Bone marrow (tissue), 2 donors: ENCODE results near the gene MAN2B2.

Experiments used
- DNase-seq, 2 donors: peaks; one replicate each; lab custom pipeline; 2025; lab: John Stamatoyannopoulos, UW

The MAN2B2 gene

DNA sequence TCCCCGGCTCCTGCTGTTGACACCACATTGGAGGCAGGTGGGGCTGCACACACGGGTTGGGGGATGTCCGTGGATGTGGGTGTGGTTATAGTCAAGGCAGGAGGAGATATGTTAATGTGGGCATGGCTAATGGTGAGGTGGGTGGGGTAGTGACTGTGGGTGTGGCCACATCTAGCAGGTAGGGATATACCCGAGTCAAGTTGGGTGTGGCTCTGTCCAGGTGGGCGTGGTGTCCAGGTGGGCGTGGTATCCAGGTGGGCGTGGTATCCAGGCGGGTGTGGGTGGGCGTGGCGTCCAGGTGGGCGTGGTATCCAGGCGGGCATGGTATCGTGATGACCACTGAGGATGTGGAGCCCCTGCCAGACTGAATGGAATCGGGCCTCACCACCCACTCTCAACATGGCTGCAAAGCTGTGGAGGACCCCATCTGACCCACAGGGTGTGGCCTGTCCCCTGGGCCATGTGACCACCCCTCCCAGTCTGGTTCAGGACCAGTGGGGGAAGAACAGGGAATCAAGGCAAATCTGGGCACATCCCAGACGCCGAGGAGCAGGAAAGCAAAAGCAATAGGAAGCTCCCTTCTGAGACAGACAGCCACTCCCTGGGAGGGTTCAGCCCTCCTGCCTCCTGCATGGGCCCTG is 21.0 kb downstream of the MAN2B2 start:
- no peak for DNase-seq

DNA sequence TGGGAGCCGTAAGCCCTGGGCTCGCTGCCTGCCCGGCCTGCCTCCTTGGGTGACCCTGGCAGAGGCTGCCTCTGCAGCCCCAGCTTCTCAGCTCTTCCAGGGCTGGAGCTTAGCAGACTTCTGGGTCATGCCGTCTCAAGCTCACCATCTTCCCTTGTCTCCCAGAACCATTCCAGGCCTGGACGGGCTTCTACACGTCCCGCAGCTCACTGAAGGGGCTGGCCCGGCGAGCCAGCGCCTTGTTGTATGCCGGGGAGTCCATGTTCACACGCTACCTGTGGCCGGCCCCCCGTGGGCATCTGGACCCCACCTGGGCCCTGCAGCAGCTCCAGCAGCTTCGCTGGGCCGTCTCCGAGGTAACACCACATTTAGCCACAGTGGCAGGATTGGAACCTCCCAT is 22.0 kb downstream of the MAN2B2 start:
- DNase-seq, result no peak

DNA sequence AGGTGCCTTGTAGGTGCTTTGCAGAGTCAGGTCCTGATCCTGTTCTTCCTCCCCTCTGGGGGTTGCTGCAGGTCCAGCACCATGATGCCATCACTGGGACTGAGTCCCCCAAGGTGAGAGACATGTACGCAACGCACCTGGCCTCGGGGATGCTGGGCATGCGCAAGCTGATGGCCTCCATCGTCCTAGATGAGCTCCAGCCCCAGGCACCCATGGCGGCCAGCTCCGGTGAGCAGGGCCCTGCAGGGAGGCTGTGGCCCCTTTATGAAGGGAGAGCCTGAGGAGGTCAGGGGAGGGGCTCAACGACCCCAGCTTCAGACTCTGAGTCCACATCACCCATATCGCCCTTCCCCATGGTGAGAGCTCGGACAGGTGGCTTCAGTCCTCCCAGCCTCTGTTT is 23.1 kb downstream of the MAN2B2 start:
- DNase-seq, result no peak

DNA sequence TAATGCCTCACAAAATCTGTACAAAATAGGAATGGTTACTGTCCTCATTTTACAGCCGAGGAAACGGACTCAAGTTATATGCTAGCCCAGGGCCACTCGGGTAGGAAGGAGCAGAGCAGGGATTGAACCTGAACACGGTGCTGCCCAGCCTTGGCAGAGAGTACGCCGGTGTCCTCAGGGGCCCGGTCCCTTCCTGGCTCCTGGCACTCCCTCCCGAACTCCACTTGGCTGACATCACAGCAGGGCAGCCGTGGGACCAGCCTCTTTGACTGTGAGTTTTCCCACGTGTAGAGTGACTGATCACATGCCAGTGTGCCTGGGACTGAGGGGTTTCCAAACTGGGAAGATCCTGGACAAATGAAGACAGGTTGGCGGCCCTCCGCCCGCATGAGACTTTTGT is 23.7 kb downstream of the MAN2B2 start:
- DNase-seq, result no peak

DNA sequence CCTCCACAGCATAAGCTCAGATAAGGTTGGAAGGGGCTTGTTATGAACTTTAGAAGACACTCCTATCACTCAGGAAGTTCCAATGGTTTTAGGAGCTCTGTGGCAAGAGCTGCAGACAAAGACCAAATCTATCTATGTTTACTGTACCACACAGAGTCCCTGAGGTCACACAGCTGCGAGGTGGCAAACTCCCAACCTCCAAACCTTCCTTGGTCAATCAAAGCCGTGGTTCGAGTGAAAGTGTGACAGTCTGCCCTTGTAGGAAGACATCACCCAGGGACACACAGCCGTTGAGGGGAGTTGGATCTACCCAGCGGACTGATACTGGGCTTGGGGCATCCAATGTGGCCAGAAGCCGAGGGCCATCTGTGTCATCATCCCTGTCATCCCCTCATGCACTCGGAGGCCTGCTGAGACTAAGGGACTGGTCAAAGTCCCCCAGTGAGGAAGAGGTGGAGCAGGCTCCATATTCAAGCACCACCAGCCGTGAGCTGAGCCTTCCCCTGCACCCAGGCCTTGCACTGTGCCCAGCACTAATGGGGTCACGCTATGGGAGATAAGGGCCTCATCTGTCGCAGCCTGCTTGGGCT is 26.8 kb downstream of the MAN2B2 start:
- DNase-seq, result no peak

DNA sequence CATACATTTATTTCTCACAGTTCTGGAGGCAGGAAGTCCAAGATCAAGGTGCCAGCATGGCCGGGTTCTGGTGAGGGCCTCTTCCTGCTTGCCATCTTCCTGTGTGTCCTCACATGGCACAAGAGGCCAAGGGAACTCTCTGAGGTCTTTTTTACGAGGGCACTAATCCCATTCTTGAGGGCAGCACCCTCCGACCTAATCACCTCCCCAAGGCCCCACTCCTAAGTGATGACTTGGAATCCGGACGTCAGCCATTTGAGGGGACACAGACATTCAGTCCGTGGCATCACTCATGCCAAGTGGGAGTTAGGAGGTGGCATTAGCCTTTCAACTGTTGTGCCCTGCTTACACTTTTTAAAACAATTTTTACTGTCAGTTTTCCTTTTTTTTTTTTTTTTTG is 27.3 kb downstream of the MAN2B2 start:
- no peak for DNase-seq

DNA sequence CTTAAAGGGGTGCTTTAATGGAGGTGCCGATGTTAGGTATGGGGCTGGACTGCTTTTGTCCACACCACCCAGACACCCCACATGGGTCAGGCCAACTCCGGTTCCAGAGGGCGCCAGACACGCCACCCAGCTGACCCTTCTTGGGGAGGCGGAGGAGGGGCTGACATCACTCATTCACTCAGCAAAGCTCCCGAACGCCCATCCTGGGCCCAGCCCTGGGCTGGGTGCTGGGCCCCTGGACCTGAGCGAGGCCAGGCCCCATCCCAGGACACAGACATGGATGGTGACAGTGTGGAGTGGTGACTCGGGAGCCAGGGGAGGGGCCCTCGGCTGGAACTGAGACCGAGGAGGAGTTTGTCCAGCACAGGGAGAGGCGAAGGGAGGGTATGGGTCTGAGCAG is 28.1 kb downstream of the MAN2B2 start:
- DNase-seq, result no peak

DNA sequence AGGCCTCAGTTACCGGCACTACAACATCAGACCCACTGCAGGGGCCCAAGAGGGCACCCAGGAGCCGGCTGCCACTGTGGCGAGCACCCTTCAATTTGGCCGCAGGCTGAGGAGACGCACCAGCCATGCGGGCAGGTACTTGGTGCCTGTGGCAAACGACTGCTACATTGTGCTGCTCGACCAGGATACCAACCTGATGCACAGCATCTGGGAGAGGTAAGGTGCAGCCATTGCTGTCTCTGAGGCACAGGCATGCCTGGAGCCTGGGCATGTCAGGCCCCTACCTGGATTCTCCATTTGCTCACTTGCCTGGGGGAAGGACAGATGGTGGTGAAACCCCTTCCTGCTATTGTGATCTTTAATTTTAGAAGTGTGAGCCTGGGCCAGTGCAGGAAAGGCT is 30.1 kb downstream of the MAN2B2 start:
- DNase-seq, result no peak

DNA sequence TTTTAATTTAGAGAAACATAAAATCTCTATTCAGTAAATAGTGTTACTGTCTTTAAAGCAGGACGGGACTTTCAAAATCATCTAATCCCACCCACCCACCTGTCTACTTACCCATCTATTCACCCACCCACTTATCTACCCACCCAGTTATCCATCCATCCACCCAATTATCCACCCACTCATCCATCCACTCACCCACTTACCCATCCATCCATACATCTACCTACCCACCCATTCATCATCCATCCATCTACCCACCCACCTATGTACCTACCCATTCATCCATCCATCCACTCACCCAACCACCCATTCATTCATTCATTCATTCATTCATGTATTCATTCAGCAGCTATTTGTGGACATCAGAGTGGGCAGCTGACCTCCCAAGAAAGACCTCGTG is 30.6 kb downstream of the MAN2B2 start:
- no peak for DNase-seq

DNA sequence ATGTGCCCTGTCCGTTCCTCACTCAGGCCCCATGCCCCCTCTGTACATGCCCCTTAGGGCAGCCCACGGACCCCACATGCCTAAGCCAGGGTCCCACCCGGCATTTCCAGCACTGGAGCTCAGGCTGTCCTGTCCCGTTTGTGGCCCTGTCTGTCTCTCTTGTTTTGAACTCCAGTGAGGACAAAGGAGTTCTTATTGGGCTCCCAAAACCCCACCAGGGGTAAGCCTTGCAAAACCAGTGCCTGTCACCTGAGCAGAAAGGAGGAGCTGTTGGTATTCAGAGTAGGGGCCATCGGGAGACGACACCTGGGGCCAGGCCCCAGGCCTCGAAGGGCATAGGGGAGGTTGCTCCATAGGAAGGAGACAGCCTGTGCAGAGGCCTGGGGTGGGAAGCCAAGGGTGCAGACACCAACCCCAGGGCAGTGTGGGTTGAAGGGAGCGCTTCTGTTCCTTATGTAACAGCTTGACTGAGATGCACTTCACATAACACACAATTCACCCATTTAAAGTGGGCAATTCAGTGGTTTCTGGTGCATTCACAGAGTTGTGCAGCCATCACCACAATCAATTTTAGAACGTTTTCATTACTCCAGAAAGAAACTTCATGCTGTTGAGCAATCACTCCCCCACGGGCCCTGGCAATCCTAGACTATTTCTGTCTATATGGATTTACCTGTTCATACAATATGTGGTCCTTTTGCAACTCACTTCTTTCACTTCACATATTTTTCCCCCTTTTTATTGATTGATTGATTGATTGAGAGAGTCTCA is 31.7 kb downstream of the MAN2B2 start:
- no peak for DNase-seq

DNA sequence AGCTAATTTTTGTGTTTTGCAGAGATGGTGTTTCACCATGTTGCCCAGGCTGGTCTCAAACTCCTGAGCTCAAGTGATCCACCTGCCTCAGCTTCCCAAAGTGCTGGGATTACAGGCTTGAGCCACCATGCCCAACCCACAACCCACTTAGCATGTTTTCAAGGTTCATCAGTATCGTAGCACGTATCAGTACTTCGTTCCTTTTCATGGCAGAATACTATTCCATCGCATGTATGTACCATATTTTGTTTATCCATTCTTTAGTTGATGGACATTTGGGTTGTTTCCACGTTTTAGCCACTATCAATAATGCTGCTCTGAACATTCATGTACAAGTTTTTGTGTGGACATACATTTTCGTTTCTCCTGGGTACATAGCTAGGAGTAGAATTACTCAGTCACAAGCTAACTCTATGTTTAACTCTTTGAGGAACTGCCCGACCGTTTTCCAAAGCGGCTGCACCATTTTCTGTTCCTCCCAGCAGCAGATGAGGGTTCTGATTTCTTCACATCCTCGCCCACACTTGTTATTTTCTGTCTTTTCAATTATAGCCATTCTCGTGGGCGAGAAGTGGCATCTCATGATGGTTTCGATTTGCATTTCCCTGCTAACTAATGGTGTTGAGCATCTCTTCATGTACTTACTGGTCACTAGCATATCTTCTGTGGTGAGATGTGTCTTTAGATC is 32.5 kb downstream of the MAN2B2 start:
- DNase-seq, result no peak

DNA sequence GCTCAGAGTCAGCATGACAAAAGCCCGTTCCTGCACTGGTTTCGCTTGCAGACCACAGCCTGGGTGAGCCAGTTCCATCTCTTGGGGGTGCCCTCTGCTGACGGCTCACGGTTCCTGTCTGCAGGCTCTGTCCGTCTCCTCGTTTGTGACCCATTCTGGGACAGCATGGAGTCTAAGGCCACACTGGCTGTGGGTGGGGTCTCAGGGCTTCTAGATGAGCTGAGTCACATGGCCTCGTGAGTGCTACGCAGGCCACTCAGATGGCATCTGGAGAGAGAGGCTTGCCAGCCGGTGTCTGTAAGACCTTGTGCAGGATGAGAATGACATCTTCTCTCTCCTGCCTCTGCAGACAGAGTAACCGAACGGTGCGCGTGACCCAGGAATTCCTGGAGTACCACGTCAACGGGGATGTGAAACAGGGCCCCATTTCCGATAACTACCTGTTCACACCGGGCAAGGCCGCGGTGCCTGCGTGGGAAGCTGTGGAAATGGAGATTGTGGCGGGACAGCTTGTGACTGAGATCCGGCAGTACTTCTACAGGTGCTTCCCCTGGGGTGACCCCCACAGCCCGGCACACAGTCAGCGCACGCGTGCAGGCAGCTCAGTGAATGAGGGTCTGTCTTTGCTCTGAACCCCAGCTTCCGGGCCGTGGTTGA is 33.9 kb downstream of the MAN2B2 start:
- no peak for DNase-seq

DNA sequence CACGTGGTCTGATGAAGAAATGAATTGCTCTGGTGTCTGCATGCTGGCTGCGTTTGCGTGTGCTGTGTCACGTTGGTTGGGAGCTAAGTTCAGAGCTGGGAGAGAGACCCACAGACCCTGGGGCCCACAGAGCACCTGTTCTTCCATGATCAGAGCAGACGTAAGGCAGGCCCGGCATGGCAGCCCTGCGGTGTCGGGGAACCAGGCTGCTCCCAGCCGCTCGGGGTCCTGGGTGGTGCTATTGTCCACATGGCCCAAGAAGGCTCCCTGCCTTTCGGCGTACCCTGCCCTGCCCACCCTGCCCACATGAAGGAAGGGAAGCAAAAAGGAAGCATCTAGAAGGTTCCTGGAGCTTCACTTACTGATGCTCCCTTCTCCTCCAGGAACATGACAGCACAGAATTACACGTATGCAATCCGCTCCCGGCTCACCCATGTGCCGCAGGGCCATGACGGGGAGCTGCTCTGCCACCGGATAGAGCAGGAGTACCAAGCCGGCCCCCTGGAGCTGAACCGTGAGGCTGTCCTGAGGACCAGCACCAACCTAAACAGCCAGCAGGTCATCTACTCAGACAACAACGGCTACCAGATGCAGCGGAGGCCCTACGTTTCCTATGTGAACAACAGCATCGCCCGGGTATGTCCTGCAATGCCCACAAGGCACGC is 34.6 kb downstream of the MAN2B2 start:
- DNase-seq, result no peak

DNA sequence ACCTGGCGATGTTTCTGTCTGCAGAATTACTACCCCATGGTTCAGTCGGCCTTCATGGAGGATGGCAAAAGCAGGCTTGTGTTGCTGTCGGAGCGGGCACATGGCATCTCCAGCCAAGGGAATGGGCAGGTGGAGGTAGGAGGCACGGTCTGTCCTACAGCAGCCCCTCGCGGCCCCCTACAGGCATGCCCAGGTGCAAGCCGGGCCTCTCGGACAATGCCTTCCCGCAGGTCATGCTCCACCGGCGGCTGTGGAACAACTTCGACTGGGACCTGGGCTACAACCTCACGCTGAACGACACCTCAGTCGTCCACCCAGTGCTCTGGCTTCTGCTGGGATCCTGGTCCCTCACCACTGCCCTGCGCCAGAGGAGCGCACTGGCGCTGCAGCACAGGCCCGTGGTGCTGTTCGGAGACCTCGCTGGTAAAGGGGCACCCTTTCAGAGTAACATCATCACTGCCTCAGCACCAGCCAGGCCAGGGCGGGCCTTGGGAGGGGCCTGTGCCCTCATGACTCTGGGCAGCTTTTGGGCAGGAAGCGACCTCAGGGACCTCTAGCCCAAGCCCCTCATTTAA is 36.0 kb downstream of the MAN2B2 start:
- no peak for DNase-seq

DNA sequence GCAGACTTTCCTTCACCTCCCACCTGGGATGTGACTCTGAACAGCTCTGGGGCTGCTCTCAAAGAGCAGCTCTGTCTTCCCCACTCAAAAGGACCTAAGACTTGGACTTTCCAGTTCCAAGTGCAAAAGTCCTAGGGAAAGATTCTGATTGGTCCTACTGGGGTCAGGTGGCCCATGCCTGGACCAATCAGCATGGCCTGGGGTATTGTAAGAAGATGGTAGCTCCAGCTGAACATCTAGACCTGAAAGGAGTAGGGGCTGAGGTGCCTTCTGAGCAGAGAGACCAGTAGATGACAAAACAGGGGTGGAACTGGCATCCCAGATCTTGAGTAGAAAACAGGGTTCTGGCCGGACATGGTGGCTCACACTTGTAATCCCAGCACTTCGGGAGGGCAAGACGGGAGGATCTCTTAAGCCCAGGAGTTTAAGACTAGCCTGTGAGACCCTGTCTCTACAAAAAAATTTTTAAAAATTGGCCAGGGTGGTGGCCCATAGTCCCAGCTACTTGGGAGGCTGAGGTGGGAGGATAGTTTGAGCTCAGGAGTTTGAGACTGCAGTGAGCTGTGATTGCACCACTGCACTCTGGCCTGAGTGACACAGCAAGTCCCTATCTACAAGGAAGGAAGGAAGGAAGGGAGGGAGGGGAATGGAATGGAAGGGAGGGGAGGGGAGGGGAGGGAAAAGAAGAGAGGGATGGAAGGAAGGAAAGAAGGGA is 38.1 kb downstream of the MAN2B2 start:
- no peak for DNase-seq

DNA sequence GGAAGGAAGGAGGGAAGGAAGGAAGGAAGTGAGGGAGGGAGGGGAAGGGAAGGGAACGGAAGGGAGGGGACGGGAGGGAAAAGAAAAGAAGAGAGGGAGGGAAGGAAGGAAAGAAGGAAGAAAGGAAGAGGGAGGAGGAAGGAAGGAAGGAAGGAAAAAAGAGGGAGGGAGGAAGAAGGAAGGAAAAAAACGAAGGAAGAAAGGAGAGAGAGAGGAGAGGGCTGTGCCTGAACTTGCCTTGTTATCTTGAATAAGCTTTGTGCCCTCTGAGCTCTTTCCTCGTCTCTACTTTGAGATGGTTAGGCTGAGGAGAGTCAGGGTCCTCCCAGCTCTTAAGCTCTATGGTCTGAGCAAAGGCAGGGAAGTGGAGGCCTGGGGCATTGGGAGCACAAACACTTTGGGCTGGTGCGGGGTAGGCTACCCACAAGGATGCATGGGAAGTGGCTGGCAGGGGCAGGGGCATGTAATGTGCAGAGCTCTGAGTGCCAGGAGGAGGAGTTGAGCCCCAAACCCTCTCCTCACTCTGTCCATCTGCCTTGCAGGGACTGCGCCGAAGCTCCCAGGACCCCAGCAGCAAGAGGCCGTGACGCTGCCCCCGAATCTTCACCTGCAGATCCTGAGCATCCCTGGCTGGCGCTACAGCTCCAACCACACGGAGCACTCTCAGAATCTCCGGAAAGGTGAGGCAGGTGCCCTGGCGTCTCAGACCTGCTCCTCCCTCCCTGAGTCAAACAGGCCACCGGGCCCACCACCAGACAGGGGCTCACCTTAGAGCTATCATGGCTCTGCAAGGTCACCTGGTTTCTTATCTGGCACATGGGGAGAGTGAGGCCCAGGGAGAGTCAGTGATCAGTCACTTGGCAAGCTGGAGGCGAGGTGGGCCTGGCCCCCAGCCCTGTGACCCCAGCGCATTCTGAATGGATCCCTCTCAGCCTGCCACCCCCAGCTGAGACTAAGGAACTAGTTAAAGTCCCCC is 39.0 kb downstream of the MAN2B2 start:
- DNase-seq, result no peak

DNA sequence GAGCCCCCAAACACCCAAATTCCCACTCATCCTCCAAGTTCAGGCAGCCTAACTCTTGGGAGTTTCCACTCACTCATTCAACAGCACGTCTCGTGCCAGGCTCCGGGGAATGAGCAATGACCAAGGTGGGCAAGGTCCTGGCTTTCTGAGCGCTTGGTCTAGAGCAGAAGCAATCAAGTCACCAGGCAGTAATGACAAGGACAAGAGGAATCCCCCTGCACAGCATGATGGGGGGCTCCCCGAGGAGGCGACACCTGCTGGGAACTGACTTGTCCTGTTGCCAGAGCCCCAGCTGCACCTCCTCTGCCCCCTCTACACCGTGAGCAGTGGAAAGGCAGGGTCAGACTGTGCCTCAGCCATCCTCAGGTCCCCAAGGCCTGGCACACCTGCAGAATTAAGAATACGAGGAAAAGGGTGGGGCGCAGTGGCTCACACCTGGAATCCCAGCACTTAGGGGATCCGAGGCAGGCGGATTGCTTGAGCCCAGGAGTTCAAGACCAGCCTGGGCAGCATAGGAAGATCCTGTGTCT is 39.8 kb downstream of the MAN2B2 start:
- DNase-seq, result no peak

DNA sequence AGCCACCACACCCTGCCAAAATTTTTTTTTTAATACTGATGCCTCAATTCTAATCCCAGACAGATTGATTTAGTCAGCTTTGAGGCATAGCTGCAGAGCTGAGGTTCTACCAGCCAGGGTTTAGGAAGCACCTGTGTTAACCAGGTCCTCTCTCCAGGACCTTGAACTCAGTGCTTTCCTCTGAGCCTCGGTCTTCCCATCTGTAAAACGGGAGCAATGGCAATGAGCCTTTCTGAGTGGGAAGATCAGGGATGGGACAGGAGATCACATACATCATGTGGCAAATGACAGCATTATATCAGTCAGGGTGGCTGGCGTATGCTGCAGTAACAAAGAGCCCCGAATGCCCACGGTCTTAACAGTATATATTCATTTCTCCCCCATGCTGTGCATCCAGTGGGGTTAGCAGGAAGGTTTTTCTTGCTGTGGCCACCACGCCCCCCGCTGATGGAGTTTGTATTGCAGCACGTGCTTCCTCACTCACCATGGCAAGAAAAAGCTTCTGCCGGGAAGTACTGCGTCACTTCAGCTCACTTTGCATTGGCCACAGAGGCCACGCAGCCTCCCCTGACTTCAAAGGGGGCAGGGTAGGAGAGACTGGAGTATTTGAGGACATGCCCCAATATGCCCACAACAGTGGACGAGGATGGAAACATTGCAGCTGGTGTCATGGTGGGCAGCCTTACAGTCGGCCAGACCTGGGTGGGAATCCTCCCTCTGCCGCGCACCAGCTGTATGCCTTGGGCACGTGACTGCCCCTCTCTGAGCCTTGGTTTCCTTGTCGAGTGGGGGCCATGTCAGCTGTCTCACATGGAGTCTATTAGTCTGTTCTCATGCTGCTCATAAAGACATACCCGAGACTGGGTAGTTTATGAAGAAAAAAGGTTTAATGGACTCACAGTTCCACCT is 41.4 kb downstream of the MAN2B2 start:
- no peak for DNase-seq
